Smooth muscle cell of trachea (primary cell): ENCODE data around the gene LCN12. TPM values are rescaled to one million over a fixed set of nuclear protein-coding genes. Genes with fewer than 3 reads are reported as not detected.

Experiments used
- total RNA-seq: library from RNA; depleted of rRNA; stranded (reverse); fragments of >200 nt; gene quantifications from 2 replicates; pipeline ENCODE4 v1.2.1, GENCODE V29; 2014

The LCN12 gene
- not detected in 2 replicates for total RNA-seq

DNA sequence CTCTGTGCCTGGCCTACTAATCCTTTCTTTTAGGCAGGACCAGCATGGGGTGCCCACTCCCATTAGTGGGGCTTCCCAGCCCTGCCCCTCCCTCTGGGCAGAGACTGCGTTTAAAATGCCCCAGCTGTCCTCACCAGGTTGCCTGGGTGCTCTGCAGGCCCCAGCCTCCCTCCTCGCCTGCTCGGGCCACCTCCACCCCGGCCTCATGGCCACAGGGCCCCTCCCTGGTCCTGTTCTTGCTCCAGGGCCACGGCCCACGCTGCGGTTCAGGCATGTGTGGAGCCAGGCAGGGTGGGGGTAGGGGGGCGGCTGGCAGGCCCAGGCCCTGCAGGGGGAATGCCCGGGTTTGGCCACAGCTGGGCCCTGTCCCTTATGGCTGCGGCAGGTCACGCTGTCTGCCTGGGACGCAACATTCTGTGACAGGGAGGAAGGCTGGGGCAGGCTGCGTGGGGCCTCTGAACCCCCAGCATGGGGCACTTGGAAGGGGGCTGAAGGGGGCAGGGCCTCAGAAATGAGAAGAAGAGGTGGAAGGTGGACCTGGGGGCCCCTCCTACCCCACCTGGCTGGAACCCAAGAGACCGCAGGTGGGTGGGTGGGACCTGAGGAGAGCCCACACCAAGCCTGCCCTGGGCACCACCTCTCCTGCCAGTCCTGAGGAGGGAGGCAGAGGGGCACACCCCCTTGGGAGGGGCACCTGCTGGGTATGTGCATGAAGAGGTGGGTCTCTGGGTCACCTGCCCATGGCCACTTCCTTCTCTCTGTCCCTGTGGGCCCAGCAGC lies at the start of gene LCN12:
LCN12 (plus strand) TSS at position 733 of the 780 bp plus-strand sequence. CDS start 55 bp downstream, outside the sequence.

GRCh38 chr9:136944519-136945332 lies 7.3 kb upstream of the LCN12 start, which contains the start of the genes C8G and FBXW5:
TSS of gene C8G (plus strand) at chr9:136945243. CDS start at chr9:136945321, 78 bp downstream.
TSS of gene FBXW5 (minus strand) at chr9:136944738. CDS start at chr9:136944083, 655 bp downstream.

DNA sequence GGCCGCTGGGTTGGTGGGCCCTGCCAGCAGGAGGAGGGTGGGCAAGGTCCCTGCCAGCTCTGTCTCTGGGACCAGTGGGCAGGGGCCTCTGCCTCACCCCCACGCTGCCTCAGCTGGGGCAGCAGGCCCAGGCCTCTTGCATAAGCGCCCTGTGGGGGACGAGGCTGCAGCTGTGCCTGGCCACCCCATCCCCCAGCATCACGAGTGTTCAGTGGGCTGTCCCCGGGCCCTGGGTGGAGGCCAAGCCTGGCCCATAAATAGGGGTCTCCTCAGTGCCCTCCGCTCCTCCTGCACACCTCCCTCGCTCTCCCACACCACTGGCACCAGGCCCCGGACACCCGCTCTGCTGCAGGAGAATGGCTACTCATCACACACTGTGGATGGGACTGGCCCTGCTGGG lies 25.1 kb downstream of the LCN12 start, which contains the start of gene PTGDS:
PTGDS (plus strand) TSS at position 282 of the 400 bp plus-strand sequence; CDS start at position 357, 75 bp downstream.

DNA sequence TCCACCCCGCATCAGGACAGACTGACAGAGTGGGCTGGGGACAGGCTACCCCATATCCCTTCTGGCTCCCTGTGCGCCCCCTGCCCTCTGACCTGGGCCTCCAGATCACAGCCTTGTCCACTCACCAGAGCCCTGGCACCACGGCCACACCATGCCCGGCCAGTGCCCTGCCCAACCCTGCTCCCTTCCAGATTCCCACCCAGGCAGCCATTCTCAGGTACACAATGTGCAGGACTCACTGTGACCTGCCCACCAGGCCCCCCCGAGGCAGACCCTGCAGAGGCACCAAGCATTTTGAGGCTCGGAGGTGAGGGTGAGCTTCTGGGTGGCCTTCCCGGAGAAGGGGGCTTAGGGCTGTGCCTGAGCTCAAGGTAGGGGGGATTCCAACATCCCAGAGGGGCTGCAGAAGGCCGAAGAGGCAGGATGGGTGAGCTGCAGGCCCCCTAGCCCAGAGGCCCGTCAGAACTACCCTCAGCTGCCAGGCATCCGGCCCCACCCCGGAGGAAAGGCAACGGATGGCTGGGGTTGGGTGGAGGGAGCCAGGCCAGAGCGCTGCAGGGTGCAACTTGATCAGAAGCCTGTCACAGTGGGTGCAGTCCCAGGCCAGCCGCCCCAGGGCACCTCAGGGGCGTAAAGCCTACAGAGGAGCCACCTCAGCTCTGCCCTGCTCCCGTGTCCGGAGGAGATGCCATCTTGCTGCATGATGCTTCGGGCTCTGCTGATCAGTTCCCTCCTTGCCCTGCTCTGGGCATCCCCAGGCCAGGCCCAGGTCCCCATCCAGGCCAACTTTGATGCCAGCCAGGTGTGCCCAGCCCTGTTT lies 30.4 kb downstream of the LCN12 start, which contains the start of gene LCNL1:
LCNL1 (plus strand) TSS at position 762 of the 820 bp plus-strand sequence. CDS start 594 bp downstream, outside the sequence.

GRCh38 chr9:136991993-136992818 lies 40.1 kb downstream of the LCN12 start, which contains the start of gene PAXX:
TSS of gene PAXX (plus strand) at chr9:136992422. CDS start at chr9:136992444, 22 bp downstream.

GRCh38 chr9:136996361-136997292 lies 44.6 kb downstream of the LCN12 start, which contains the start of gene CLIC3:
TSS of gene CLIC3 (minus strand) at chr9:136996568. CDS start at chr9:136996543, 25 bp downstream.

Other genes with a start within 250 kb of the LCN12 start
- gene DIPK1B, start 239.7 kb upstream of the LCN12 start, total RNA-seq: 0.58 and 2.2 TPM in 2 replicates
- gene LCN10, start 209.3 kb upstream of the LCN12 start, total RNA-seq: not detected in 2 replicates
- gene LCN6, start 203.7 kb upstream of the LCN12 start, total RNA-seq: not detected in 2 replicates
- not detected in 2 replicates for gene LCN8, start 194.0 kb upstream of the LCN12 start, total RNA-seq
- gene LCN15, start 187.8 kb upstream of the LCN12 start, total RNA-seq: under 0.01 TPM in 1 of 2 replicates, not detected in the other
- 45.2 and 56.1 TPM in 2 replicates for gene TMEM141, start 160.9 kb upstream of the LCN12 start, total RNA-seq
- 0.15 and 0.33 TPM in 2 replicates for gene CCDC183, start 155.9 kb upstream of the LCN12 start, total RNA-seq
- gene RABL6, start 144.3 kb upstream of the LCN12 start, total RNA-seq: 56.0 and 64.8 TPM in 2 replicates
- 1.6 and 2.2 TPM in 2 replicates for gene AJM1, start 109.8 kb upstream of the LCN12 start, total RNA-seq
- 79.6 and 134 TPM in 2 replicates for gene PHPT1, start 102.9 kb upstream of the LCN12 start, total RNA-seq
- gene MAMDC4, start 99.9 kb upstream of the LCN12 start, total RNA-seq: 1.3 and 5.5 TPM in 2 replicates
- gene EDF1, start 86.0 kb upstream of the LCN12 start, total RNA-seq: 219 and 273 TPM in 2 replicates
- gene TRAF2, start 65.8 kb upstream of the LCN12 start, total RNA-seq: 11.8 and 14.6 TPM in 2 replicates
- gene FBXW5, start 7.5 kb upstream of the LCN12 start, total RNA-seq: 143 and 239 TPM in 2 replicates
- not detected in 2 replicates for gene C8G, start 7.0 kb upstream of the LCN12 start, total RNA-seq
- 2.8 and 36.7 TPM in 2 replicates for gene PTGDS, start 25.2 kb downstream of the LCN12 start, total RNA-seq
- 0.58 and 3.1 TPM in 2 replicates for gene LCNL1, start 30.7 kb downstream of the LCN12 start, total RNA-seq
- 16.1 and 16.2 TPM in 2 replicates for gene PAXX, start 40.1 kb downstream of the LCN12 start, total RNA-seq
- gene CLIC3, start 44.3 kb downstream of the LCN12 start, total RNA-seq: 1.6 and 5.8 TPM in 2 replicates
- gene ABCA2, start 76.0 kb downstream of the LCN12 start, total RNA-seq: 22.1 and 30.8 TPM in 2 replicates
- not detected in 2 replicates for gene FUT7, start 79.8 kb downstream of the LCN12 start, total RNA-seq
- gene NPDC1, start 93.9 kb downstream of the LCN12 start, total RNA-seq: 22.1 and 36.9 TPM in 2 replicates
- not detected in 2 replicates for gene ENTPD2, start 101.8 kb downstream of the LCN12 start, total RNA-seq
- gene SAPCD2, start 118.3 kb downstream of the LCN12 start, total RNA-seq: 1.5 and 8.0 TPM in 2 replicates
- 31.3 and 34.7 TPM in 2 replicates for gene UAP1L1, start 125.2 kb downstream of the LCN12 start, total RNA-seq
- 91.3 and 113 TPM in 2 replicates for gene MAN1B1, start 134.7 kb downstream of the LCN12 start, total RNA-seq
- gene DPP7, start 162.5 kb downstream of the LCN12 start, total RNA-seq: 89.9 and 123 TPM in 2 replicates
- 0.15 and 0.33 TPM in 2 replicates for gene GRIN1, start 186.9 kb downstream of the LCN12 start, total RNA-seq
- not detected in 2 replicates for gene LRRC26, start 217.8 kb downstream of the LCN12 start, total RNA-seq
- not detected in 2 replicates for gene TMEM210, start 219.8 kb downstream of the LCN12 start, total RNA-seq
- 28.0 and 31.0 TPM in 2 replicates for gene ANAPC2, start 236.3 kb downstream of the LCN12 start, total RNA-seq
- 55.1 and 92.1 TPM in 2 replicates for gene SSNA1, start 236.4 kb downstream of the LCN12 start, total RNA-seq
- 7.7 and 11.6 TPM in 2 replicates for gene TPRN, start 248.5 kb downstream of the LCN12 start, total RNA-seq